GM21786 (cell line): ENCODE measurements around the gene DAB2.
"Not testable (repeated sequence)": the region's sequence is repeated elsewhere in the genome, so short reads cannot be mapped to it uniquely, and the experiment has no call there.

Experiments used
- ATAC-seq: cut with Tn5 transposase; IDR thresholded peaks from one replicate; pipeline ENCODE4 v1.9.1; 2021; ENCODE audit not compliant: unreplicated experiment

DAB2 gene

DNA sequence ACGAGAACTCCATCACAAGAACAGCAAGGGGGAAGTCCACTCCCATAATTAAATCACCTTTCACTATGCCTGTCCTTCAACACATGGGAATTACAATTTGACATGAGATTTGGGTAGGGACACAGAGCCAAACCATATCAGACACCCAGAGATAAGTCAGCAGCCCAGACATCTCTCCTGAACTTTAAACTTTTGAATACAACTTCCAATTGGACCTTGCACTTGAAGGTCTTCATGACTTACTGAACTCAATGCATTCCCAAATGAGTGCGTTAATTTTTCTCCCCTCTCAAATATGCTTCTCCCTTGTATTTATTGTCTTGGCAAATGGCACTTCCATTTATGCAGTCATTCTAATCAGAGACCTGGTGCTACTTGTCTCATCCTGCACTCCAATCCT lies 72.6 kb downstream of the DAB2 start:
- no peak for ATAC-seq

- ATAC-seq = no peak
These were observed 75.3 kb downstream of the DAB2 start for GRCh38 chr5:39349484-39349883.

DNA sequence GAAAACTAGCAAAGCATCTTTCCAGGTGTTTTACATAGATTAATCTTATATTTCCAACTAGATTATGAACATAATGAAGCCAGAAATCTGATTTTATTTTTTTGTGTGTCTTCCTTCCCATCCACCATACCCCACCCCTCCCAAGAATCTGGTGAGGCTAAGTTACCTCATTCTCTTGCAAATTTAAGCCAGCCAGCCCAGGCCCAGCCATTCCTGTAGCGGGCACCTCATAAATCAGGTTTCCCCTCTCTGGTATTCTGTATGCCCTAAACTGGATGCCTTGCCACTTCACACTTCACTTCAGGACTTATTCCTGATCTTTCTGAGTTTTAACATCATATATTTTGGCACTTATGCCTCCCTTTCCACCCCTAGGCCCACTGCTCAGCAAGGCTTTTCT lies 82.3 kb downstream of the DAB2 start:
- no peak for ATAC-seq

DNA sequence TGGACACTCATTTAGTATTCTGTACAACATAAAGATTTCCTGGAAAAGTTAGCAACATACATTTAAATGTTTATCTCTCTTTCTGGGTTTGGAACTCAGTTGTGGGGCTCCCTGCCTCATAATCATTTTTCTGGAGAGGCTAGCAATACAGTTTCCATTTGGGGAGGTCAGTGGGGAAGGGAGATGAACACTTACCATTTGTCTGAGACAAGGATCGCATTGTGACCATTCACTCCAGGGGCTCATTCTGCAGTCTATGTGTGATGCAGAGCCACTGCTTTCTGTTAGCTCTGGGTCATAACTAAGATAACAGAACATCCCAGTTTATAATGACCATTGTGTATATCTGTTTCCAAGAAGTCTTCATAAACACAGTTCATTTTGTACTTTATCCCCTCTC lies 82.9 kb downstream of the DAB2 start:
- no peak for ATAC-seq

GRCh38 chr5:39340506-39340905 lies 84.3 kb downstream of the DAB2 start:
- no peak for ATAC-seq

- no peak for ATAC-seq
These were observed 87.4 kb downstream of the DAB2 start for GRCh38 chr5:39337252-39337915.

DNA sequence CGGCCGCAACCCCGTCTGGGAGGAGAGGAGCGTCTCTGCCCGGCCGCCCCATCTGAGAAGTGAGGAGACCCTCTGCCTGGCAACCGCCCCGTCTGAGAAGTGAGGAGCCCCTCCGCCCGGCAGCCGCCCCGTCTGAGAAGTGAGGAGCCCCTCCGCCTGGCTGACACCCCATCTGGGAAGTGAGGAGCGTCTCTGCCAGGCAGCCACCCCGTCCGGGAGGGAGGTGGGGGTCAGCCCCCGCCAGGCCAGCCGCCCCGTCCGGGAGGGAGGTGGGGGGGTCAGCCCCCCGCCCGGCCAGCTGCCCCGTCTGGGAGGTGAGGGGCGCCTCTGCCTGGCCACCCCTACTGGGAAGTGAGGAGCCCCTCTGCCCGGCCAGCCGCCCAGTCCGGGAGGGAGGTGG lies 90.5 kb downstream of the DAB2 start:
- ATAC-seq = not testable (repeated sequence)

DNA sequence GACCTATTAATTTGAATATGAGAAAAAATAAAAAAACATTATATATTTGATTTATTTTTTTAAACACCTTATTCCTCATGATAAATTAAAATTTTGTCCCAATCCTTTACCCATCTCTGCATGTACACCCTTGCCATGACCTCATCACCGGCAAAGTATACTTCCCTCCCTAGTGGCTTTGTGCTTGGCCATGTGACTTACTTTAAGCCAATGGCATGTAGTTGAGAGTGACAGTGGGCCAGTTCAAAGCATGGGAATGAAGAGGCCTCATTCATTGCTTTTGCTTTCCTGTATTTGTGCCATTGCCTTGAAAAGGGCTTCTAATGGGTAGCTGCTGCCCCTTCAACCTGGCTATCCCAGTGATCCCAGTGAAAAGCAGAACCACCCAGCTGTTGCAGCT lies 91.7 kb downstream of the DAB2 start:
- no peak for ATAC-seq

GRCh38 chr5:39331861-39332381 lies 92.9 kb downstream of the DAB2 start:
- ATAC-seq = no peak

DNA sequence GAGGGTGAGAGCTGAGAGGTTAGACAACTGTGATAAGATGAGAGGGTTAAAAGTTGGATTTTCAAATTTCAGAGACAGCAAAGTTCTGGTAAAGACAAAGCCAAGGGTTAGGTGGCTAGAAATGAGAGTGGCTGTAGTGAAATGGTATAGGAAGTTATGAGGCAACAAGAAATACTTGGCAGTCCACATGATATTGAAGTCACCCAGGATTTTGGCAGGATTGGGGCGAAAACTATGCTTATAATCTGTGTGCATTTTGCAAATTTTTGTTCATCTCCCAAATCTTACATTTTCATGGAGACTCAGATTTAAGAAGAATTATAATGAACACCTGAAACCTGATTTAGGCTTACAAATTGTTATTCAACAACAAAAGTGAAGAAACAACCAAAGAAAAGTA lies 96.0 kb downstream of the DAB2 start:
- no peak for ATAC-seq

GRCh38 chr5:39323542-39323941 lies 101.2 kb downstream of the DAB2 start:
- ATAC-seq = no peak
